K562 (cell line): ENCODE data around the gene ZKSCAN5. TPM values are rescaled to one million over a fixed set of nuclear protein-coding genes. Genes with fewer than 3 reads are reported as not detected.
A peak's percentile ranks its signal among the peaks of the same experiment; 100 is the strongest.

Experiments
- CTBP1 ChIP-seq: fragments of 450-650 bp; IDR thresholded peaks from 2 replicates; pipeline ENCODE4 v1.6.1; 2016; ENCODE audit warnings: borderline replicate concordance
- CTCF ChIP-seq, 3 experiments: IDR thresholded peaks in 2 of 3; conservative IDR thresholded peaks in 1 of 3; 2 replicates each; pipeline ENCODE4 v1.5.1; 2011 to 2012; ENCODE audit warnings: low read length in 3 of 3, mild to moderate bottlenecking in 3 of 3, control low read depth in 2 of 3, improper control_type of control experiment in 1 of 3, inconsistent platforms in 1 of 3, low read depth in 1 of 3, mixed read lengths in 1 of 3, moderate library complexity in 1 of 3; ENCODE audit not compliant: insufficient read depth in 2 of 3
- E4F1 ChIP-seq: fragments of 250-450 bp; sonication (Bioruptor Pico); IDR thresholded peaks from 2 replicates; pipeline ENCODE4 v1.5.0; 2021; ENCODE audit warnings: mild to moderate bottlenecking, borderline replicate concordance
- ETS1 ChIP-seq: conservative IDR thresholded peaks from 2 replicates; pipeline ENCODE4 v1.6.1; 2011; ENCODE audit warnings: low read depth, mild to moderate bottlenecking, low read length; ENCODE audit not compliant: control insufficient read depth
- ETV1 ChIP-seq: fragments of 450-650 bp; conservative IDR thresholded peaks from 2 replicates; pipeline ENCODE4 v1.6.1; 2016; ENCODE audit warnings: missing genetic modification characterization, control low read depth, low read depth, missing compliant biosample characterization
- FOS ChIP-seq: IDR thresholded peaks from 3 replicates; pipeline ENCODE4 v1.6.1; 2011; ENCODE audit not compliant: insufficient read length; ENCODE audit errors: extremely low read depth
- NR1H2 ChIP-seq: sonication (generic); formaldehyde crosslinking; IDR thresholded peaks from 2 replicates; pipeline ENCODE4 v1.4.0; 2020; ENCODE audit warnings: mild to moderate bottlenecking, missing genetic modification reagents
- NR3C1 ChIP-seq: sonication (generic); formaldehyde crosslinking; IDR thresholded peaks from 2 replicates; pipeline ENCODE4 v1.8.1; 2022; ENCODE audit warnings: missing genetic modification reagents
- RBM17 ChIP-seq: fragments of 200-400 bp; formaldehyde crosslinking; IDR thresholded peaks from 2 replicates; pipeline ENCODE4 v1.6.1; 2017; ENCODE audit warnings: low read depth, mild to moderate bottlenecking, low read length, borderline replicate concordance
- RERE ChIP-seq: sonication (generic); formaldehyde crosslinking; IDR thresholded peaks from 2 replicates; pipeline ENCODE4 v1.8.0; 2023; ENCODE audit warnings: missing genetic modification reagents, mild to moderate bottlenecking, borderline replicate concordance
- ZBTB2 ChIP-seq: fragments of 450-650 bp; IDR thresholded peaks from 2 replicates; pipeline ENCODE4 v1.6.1; 2016; ENCODE audit warnings: antibody characterized with exemption
- ZKSCAN3 ChIP-seq: fragments of 250-450 bp; sonication (Bioruptor Pico); IDR thresholded peaks from 2 replicates; pipeline ENCODE4 v1.4.0; 2020
- ZNF311 ChIP-seq: fragments of 250-450 bp; sonication (Bioruptor Pico); IDR thresholded peaks from 2 replicates; pipeline ENCODE4 v1.4.0; 2020; ENCODE audit warnings: mild to moderate bottlenecking, moderate library complexity
- ZNF764 ChIP-seq: fragments of 250-450 bp; sonication (Bioruptor Pico); IDR thresholded peaks from 2 replicates; pipeline ENCODE4 v1.4.0; 2020; ENCODE audit warnings: low read depth, mild to moderate bottlenecking, moderate library complexity
- polyA plus RNA-seq, 8 experiments: library from polyadenylated mRNA; depleted of rRNA in 4 of 8; stranded (reverse) in 5 of 8; unstranded in 3 of 8; fragments of >200 nt; fragmentation: Nextera tagmentation in 2 of 8; fragmentation: Illumina TruSeq in 1 of 8; extraction: Ambion mirVana in 2 of 8; extraction: Trizol in 1 of 8; gene quantifications; 2 replicates each; pipeline versions ENCODE4 v1.2.1 to v1.2.3, GENCODE V29; 2011 to 2014; ENCODE audit warnings: inconsistent platforms in 1 of 8, missing spikeins in 1 of 8
- total RNA-seq, 7 experiments: library from RNA; depleted of rRNA in 6 of 7; stranded (reverse); fragments of >200 nt in 6 of 7; fragmentation: Illumina TruSeq in 2 of 7; extraction: Trizol in 2 of 7; gene quantifications; 2 replicates each; pipeline versions ENCODE4 v1.2.1 to v1.2.3, GENCODE V29; 2011 to 2021; ENCODE audit warnings: low replicate concordance in 1 of 7

The ZKSCAN5 gene
- total and polyA plus RNA-seq, 9 of the 15 experiments (the other 6 are each of a cell fraction or from before 2014, with no cell fraction given) = 4.2 to 19.0 (median 15.0) TPM

GRCh38 chr7:99472561-99473314 lies 31.7 kb upstream of the ZKSCAN5 start, which contains the start of gene ZNF789 (continued):
- TF ChIP-seq ZKSCAN3 (CRISPR knock-in tag) (no peak), FOS (peak; percentile 92), CTCF (IDR thresholded peaks at IDR 0.05 in 2 of 3, conservative IDR thresholded peaks at IDR 0.05 in 1 of 3; ENCODE audit: insufficient read depth in 2 of 3, low read depth in 1 of 3, low read length in 3 of 3) (no peak; a peak in 1 of 6 replicates), ZBTB2 (0 out of 2 replicates have a peak, but pooled peaks have one; percentile 19), ZNF311 (CRISPR knock-in tag) (no peak), NR3C1 (CRISPR knock-in tag) (no peak), CTBP1 (no peak; the same call in 1 of the 2 replicates), RERE (no peak), ZNF764 (CRISPR knock-in tag) (no peak), ETS1 (peak; percentile 33; the same call in 1 of the 2 replicates), RBM17 (no peak), NR1H2 (no peak), ETV1 (tag) (no peak), E4F1 (no peak)
